ENCODE measurements around the gene AGO3.

AGO3 gene

GRCh38 chr1:35932941-35933340 lies 2.0 kb downstream of the AGO3 start:
- no peak overlapping the region for H3K27ac ChIP-seq
- no peak for DNase-seq (ENCODE audit: low spot score)
- no peak for TF ChIP-seq CTCF (IDR thresholded peaks at IDR 0.05)
- no peak overlapping the region for H3K4me3 ChIP-seq

- DNase-seq (ENCODE audit: low spot score): no peak
- Histone ChIP-seq H3K4me3 (no peak overlapping the region), H3K27ac (no peak overlapping the region)
- TF ChIP-seq CTCF (IDR thresholded peaks at IDR 0.05): no peak
Measured at GRCh38 chr1:35935442-35936388, 4.8 kb downstream of the AGO3 start.

GRCh38 chr1:35936838-35937237 lies 5.9 kb downstream of the AGO3 start:
- no peak for DNase-seq (ENCODE audit: low spot score)
- no peak for TF ChIP-seq CTCF (IDR thresholded peaks at IDR 0.05)
- Histone ChIP-seq H3K4me3 (no peak overlapping the region), H3K27ac (no peak overlapping the region)

- Histone ChIP-seq H3K4me3 (no peak overlapping the region), H3K27ac (no peak overlapping the region)
- TF ChIP-seq CTCF (IDR thresholded peaks at IDR 0.05): no peak
- DNase-seq (ENCODE audit: low spot score): no peak
Measured at GRCh38 chr1:35939484-35939883, 8.6 kb downstream of the AGO3 start.

GRCh38 chr1:35945327-35945726 lies 14.4 kb downstream of the AGO3 start:
- Histone ChIP-seq H3K4me3 (no peak overlapping the region), H3K27ac (no peak overlapping the region)
- no peak for TF ChIP-seq CTCF (IDR thresholded peaks at IDR 0.05)
- no peak for DNase-seq (ENCODE audit: low spot score)

- no peak for DNase-seq (ENCODE audit: low spot score)
- Histone ChIP-seq H3K4me3 (no peak overlapping the region), H3K27ac (no peak overlapping the region)
- no peak for TF ChIP-seq CTCF (IDR thresholded peaks at IDR 0.05)
Measured at GRCh38 chr1:35947547-35947946, 16.6 kb downstream of the AGO3 start.

GRCh38 chr1:35958558-35958957 lies 27.7 kb downstream of the AGO3 start:
- DNase-seq (ENCODE audit: low spot score): no peak

More at GRCh38 chr1:35958558-35958957, 27.7 kb downstream of the AGO3 start:
- Histone ChIP-seq H3K27ac (no peak overlapping the region), H3K4me3 (no peak overlapping the region)
- TF ChIP-seq CTCF (IDR thresholded peaks at IDR 0.05): no peak

Measured in coronary artery (tissue), 2 donors.